SK-N-SH treated with all-trans-retinoic acid at 6 μM for 48 hours (cell line): Measurements from ENCODE around the gene SLC47A2.

ENCODE experiments used
- ARNTL ChIP-seq: fragments of 450-650 bp; formaldehyde crosslinking; IDR thresholded peaks from 2 replicates; pipeline ENCODE4 v1.5.0; 2020; ENCODE audit warnings: low read depth, mild to moderate bottlenecking, moderate library complexity, borderline replicate concordance
- BACH2 ChIP-seq: fragments of 250-450 bp; sonication (Bioruptor Pico); IDR thresholded peaks from 2 replicates; pipeline ENCODE4 v1.9.0; 2021; ENCODE audit warnings: mild to moderate bottlenecking, borderline replicate concordance
- CREB5 ChIP-seq: fragments of 250-450 bp; sonication (Bioruptor Pico); IDR thresholded peaks from 2 replicates; pipeline ENCODE4 v1.5.1; 2020; ENCODE audit warnings: low read depth, mild to moderate bottlenecking, moderate library complexity
- CSDC2 ChIP-seq: fragments of 250-450 bp; sonication (Bioruptor Pico); IDR thresholded peaks from 2 replicates; pipeline ENCODE4 v1.5.0; 2020; ENCODE audit warnings: mild to moderate bottlenecking, moderate library complexity
- CSRNP3 ChIP-seq: fragments of 250-450 bp; sonication (Bioruptor Pico); IDR thresholded peaks from 2 replicates; pipeline ENCODE4 v1.5.1; 2021; ENCODE audit warnings: mild to moderate bottlenecking, moderate library complexity
- ESRRG ChIP-seq: fragments of 250-450 bp; sonication (Bioruptor Pico); IDR thresholded peaks from 2 replicates; pipeline ENCODE4 v1.6.1; 2021; ENCODE audit warnings: mild to moderate bottlenecking
- ISL1 ChIP-seq: fragments of 250-450 bp; sonication (Bioruptor Pico); IDR thresholded peaks from 2 replicates; pipeline ENCODE4 v2.1.2; 2022; ENCODE audit warnings: mild to moderate bottlenecking, moderate library complexity
- OSR1 ChIP-seq: fragments of 250-450 bp; sonication (Bioruptor Pico); IDR thresholded peaks from 2 replicates; pipeline ENCODE4 v1.8.0; 2022; ENCODE audit warnings: moderate library complexity, mild to moderate bottlenecking, inconsistent platforms
- PATZ1 ChIP-seq: fragments of 250-450 bp; sonication (Bioruptor Pico); IDR thresholded peaks from 2 replicates; pipeline ENCODE4 v1.8.0; 2020; ENCODE audit warnings: mild to moderate bottlenecking, moderate library complexity, borderline replicate concordance
- PPARA ChIP-seq: fragments of 250-450 bp; sonication (Bioruptor Pico); IDR thresholded peaks from 2 replicates; pipeline ENCODE4 v1.5.0; 2020; ENCODE audit warnings: mild to moderate bottlenecking, borderline replicate concordance
- TCF4 ChIP-seq: fragments of 250-450 bp; sonication (Bioruptor Pico); IDR thresholded peaks from 2 replicates; pipeline ENCODE4 v1.8.0; 2021; ENCODE audit warnings: mild to moderate bottlenecking, moderate library complexity, borderline replicate concordance
- TSHZ2 ChIP-seq: fragments of 250-450 bp; sonication (Bioruptor Pico); IDR thresholded peaks from 2 replicates; pipeline ENCODE4 v1.5.0; 2020; ENCODE audit warnings: mild to moderate bottlenecking, moderate library complexity
- ZFP3 ChIP-seq: fragments of 250-450 bp; sonication (Bioruptor Pico); IDR thresholded peaks from 2 replicates; pipeline ENCODE4 v1.5.0; 2020; ENCODE audit warnings: mild to moderate bottlenecking, moderate library complexity
- ZFP30 ChIP-seq: fragments of 450-650 bp; formaldehyde crosslinking; IDR thresholded peaks from 2 replicates; pipeline ENCODE4 v1.5.0; 2022; ENCODE audit warnings: mild to moderate bottlenecking, moderate library complexity

GRCh38 chr17:19652595-19652994 is 63.8 kb downstream of the SLC47A2 start:
- no peak for TF ChIP-seq ESRRG (CRISPR knock-in tag)
- no peak for TF ChIP-seq PPARA (CRISPR knock-in tag)
- TF ChIP-seq CREB5 (CRISPR knock-in tag), result no peak
- no peak for TF ChIP-seq CSRNP3
- no peak for TF ChIP-seq ZFP3 (CRISPR knock-in tag)
- TF ChIP-seq ZFP30 (CRISPR knock-in tag), result no peak
- TF ChIP-seq ARNTL (CRISPR knock-in tag), result no peak
- no peak for TF ChIP-seq PATZ1
- TF ChIP-seq BACH2 (CRISPR knock-in tag), result no peak
- no peak for TF ChIP-seq TSHZ2 (CRISPR knock-in tag)
- no peak for TF ChIP-seq ISL1
- TF ChIP-seq TCF4, result no peak
- TF ChIP-seq OSR1 (CRISPR knock-in tag), result no peak
- TF ChIP-seq CSDC2 (CRISPR knock-in tag), result no peak
